A673 (cell line): ENCODE data around the gene OBSCN. TPM values are rescaled to one million over a fixed set of nuclear protein-coding genes. Genes with fewer than 3 reads are reported as not detected.

Experiments
- BruUV-seq: library from RNA; stranded (reverse); fragments of 400-500 nt; replicated peaks from 2 replicates; lab custom pipeline; 2021; lab: Mats Ljungman, UMichigan
- CTCF ChIA-PET: fragments of 300-600 bp; sonication (Branson Sonifier 250); formaldehyde crosslinking; loops from one replicate; lab custom pipeline; 2022; ENCODE audit warnings: antibody characterized with exemption; lab: Charles Lee
- POLR2A ChIA-PET: fragments of 300-600 bp; sonication (Branson Sonifier 250); formaldehyde crosslinking; loops from one replicate; lab custom pipeline; 2022; ENCODE audit warnings: antibody characterized with exemption; ENCODE audit not compliant: low non-redundant PET; lab: Charles Lee
- DNase-seq: peaks from one replicate; pipeline ENCODE4 v3.0.0-alpha.2; 2015; ENCODE audit warnings: low spot score
- H3K27ac ChIP-seq: fragments of 200-600 bp; sonication (generic); 2 replicates; pipeline ENCODE4 v1.5.1; 2016; ENCODE audit warnings: mixed run types, low read depth, mild to moderate bottlenecking, mixed read lengths, antibody characterized with exemption, low read length; ENCODE audit not compliant: poor library complexity, severe bottlenecking
- H3K27me3 ChIP-seq: fragments of 200-600 bp; sonication (generic); replicated peaks from 2 replicates; pipeline ENCODE4 v1.6.1; 2017; ENCODE audit warnings: mixed run types, low read depth, mild to moderate bottlenecking, mixed read lengths, antibody characterized with exemption, low read length; ENCODE audit not compliant: insufficient read depth, poor library complexity
- H3K36me3 ChIP-seq: fragments of 200-600 bp; sonication (generic); 2 replicates; pipeline ENCODE4 v1.6.1; 2016; ENCODE audit warnings: mixed run types, mild to moderate bottlenecking, mixed read lengths, antibody characterized with exemption, low read length; ENCODE audit not compliant: insufficient read depth, poor library complexity, severe bottlenecking
- H3K4me1 ChIP-seq: fragments of 200-600 bp; sonication (generic); 2 replicates; pipeline ENCODE4 v1.6.1; 2017; ENCODE audit warnings: mixed run types, mild to moderate bottlenecking, mixed read lengths, antibody characterized with exemption, low read length; ENCODE audit not compliant: insufficient read depth, poor library complexity, severe bottlenecking
- H3K4me3 ChIP-seq: fragments of 200-600 bp; sonication (generic); 2 replicates; pipeline ENCODE4 v1.5.1; 2016; ENCODE audit warnings: low read depth, mixed run types, mild to moderate bottlenecking, mixed read lengths, low read length; ENCODE audit not compliant: poor library complexity, severe bottlenecking
- H3K9me3 ChIP-seq: fragments of 200-600 bp; sonication (generic); 2 replicates; pipeline ENCODE4 v1.6.1; 2016; ENCODE audit warnings: mixed run types, low read depth, mild to moderate bottlenecking, mixed read lengths, antibody characterized with exemption, low read length; ENCODE audit not compliant: poor library complexity, severe bottlenecking
- EZH2 ChIP-seq: fragments of 200-600 bp; sonication (generic); IDR thresholded peaks from 2 replicates; pipeline ENCODE4 v1.6.1; 2017; ENCODE audit warnings: borderline replicate concordance, low read depth, mild to moderate bottlenecking, mixed read lengths, antibody characterized with exemption, low read length; ENCODE audit not compliant: poor library complexity, severe bottlenecking
- intact Hi-C: fragments of 100-400 bp; cut with micrococcal nuclease; formaldehyde crosslinking; loops from one replicate; pipeline ENCODE4 v1.10.0; 2022; ENCODE audit not compliant: unreplicated experiment
- total RNA-seq: library from RNA; stranded (reverse); gene quantifications from 2 replicates; pipeline ENCODE4 v1.2.3, GENCODE V29; 2021
- TF ChIP-seq, protein P1 (sequence below): fragments of 300-800, 200-600 bp; sonication (generic); conservative IDR thresholded peaks from 2 replicates; pipeline ENCODE4 v1.5.1; 2017; ENCODE audit warnings: low read depth, mild to moderate bottlenecking, antibody characterized with exemption, low read length, moderate library complexity, mixed read lengths

OBSCN gene
- total RNA-seq, 1 experiment from 2014 or later, result 37.7 TPM

- POLR2A ChIA-PET, result no interaction called here
- intact Hi-C loops, result no loop called here
- Histone ChIP-seq H3K9me3 (no peaks in the 10 kb centered on the region), H3K36me3 (no peaks in the 10 kb centered on the region), H3K27ac (no peak overlapping the region), H3K27me3 (no peaks in the 10 kb centered on the region), H3K4me1 (no peaks in the 10 kb centered on the region), H3K4me3 (no peak overlapping the region)
- no TSS peak for BruUV-seq
- DNase-seq, result no peak
- TF ChIP-seq EZH2, result no peak
- TF ChIP-seq, protein P1, sequence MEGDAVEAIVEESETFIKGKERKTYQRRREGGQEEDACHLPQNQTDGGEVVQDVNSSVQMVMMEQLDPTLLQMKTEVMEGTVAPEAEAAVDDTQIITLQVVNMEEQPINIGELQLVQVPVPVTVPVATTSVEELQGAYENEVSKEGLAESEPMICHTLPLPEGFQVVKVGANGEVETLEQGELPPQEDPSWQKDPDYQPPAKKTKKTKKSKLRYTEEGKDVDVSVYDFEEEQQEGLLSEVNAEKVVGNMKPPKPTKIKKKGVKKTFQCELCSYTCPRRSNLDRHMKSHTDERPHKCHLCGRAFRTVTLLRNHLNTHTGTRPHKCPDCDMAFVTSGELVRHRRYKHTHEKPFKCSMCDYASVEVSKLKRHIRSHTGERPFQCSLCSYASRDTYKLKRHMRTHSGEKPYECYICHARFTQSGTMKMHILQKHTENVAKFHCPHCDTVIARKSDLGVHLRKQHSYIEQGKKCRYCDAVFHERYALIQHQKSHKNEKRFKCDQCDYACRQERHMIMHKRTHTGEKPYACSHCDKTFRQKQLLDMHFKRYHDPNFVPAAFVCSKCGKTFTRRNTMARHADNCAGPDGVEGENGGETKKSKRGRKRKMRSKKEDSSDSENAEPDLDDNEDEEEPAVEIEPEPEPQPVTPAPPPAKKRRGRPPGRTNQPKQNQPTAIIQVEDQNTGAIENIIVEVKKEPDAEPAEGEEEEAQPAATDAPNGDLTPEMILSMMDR, result no peak
- CTCF ChIA-PET, result no interaction called here
These were observed 448 bp upstream of the OBSCN start for GRCh38 chr1:228207381-228207810.

- no peaks in the 10 kb centered on the region for H3K9me3 ChIP-seq
- no peaks in the 10 kb centered on the region for H3K4me1 ChIP-seq
- H3K4me3 ChIP-seq, result no peak overlapping the region
- no peak overlapping the region for H3K27ac ChIP-seq
- ChIA-PET CTCF (interaction anchor here (0.6 kb wide), 1 partner anchor 16 kb away, joined by 3 read pairs; no protein-coding TSS in a partner anchor), POLR2A (no interaction called here)
- no peaks in the 10 kb centered on the region for H3K27me3 ChIP-seq
- no peaks in the 10 kb centered on the region for H3K36me3 ChIP-seq
- no TSS peak for BruUV-seq
- DNase-seq, result no peak
- TF ChIP-seq, protein P1, result no peak
- TF ChIP-seq EZH2, result no peak
- intact Hi-C loops, result no loop called here
These were observed 1.1 kb downstream of the OBSCN start for GRCh38 chr1:228208831-228209551.

- H3K9me3 ChIP-seq, result no peaks in the 10 kb centered on the region
- BruUV-seq, result no TSS peak
- no peak overlapping the region for H3K27ac ChIP-seq
- TF ChIP-seq EZH2, result no peak
- TF ChIP-seq, protein P1, result no peak
- ChIA-PET POLR2A (no interaction called here), CTCF (no interaction called here)
- H3K4me1 ChIP-seq, result peaks cover 3% of the 10 kb centered on the region
- H3K36me3 ChIP-seq, result no peaks in the 10 kb centered on the region
- DNase-seq, result no peak
- no peaks in the 10 kb centered on the region for H3K27me3 ChIP-seq
- intact Hi-C loops, result no loop called here
- H3K4me3 ChIP-seq, result no peak overlapping the region
These were observed 1.8 kb downstream of the OBSCN start for GRCh38 chr1:228209657-228210056.
